Endothelial cell of umbilical vein (primary cell): ENCODE results near the gene SLC5A4. TPM values are rescaled to one million over a fixed set of nuclear protein-coding genes. Genes with fewer than 3 reads are reported as not detected.

Experiments used
- BruUV-seq: library from RNA; stranded (reverse); fragments of 400-500 nt; replicated peaks from 2 replicates; lab custom pipeline; 2021; lab: Mats Ljungman, UMichigan
- CTCF ChIA-PET: fragments of 300-600, 350-600 bp; sonication (Branson Sonifier 250); formaldehyde crosslinking; loops from one replicate; lab custom pipeline; 2021; ENCODE audit warnings: antibody characterized with exemption, inconsistent platforms; lab: Charles Lee
- POLR2A ChIA-PET: fragments of 300-600, 350-600 bp; sonication (Branson Sonifier 250); formaldehyde crosslinking; loops from one replicate; lab custom pipeline; 2021; ENCODE audit warnings: antibody characterized with exemption, inconsistent platforms; lab: Charles Lee
- DNase-seq: peaks from one replicate; pipeline ENCODE4 v3.0.0-alpha.2; 2011; ENCODE audit warnings: low read depth, low spot score
- FAIRE-seq: peaks from 2 replicates; lab custom pipeline; 2011; peaks lifted over from hg19 to GRCh38; lab: Jason Lieb, UNC
- H2AFZ ChIP-seq: 2 replicates; pipeline ENCODE4 v1.6.0; 2012; ENCODE audit warnings: low read depth, low read length, control low read depth, inconsistent platforms
- H3K27ac ChIP-seq: 2 replicates; pipeline ENCODE4 v1.5.1; 2011; ENCODE audit warnings: low read depth, mild to moderate bottlenecking, control low read depth, low read length, moderate library complexity; ENCODE audit not compliant: insufficient read depth
- H3K27me3 ChIP-seq, 2 experiments: 2 replicates each; pipeline versions ENCODE4 v1.6.0 to v1.6.1; 2011; ENCODE audit warnings: low read length in 2 of 2, mixed read lengths in 1 of 2; ENCODE audit not compliant: control insufficient read depth in 2 of 2, insufficient read depth in 2 of 2
- H3K36me3 ChIP-seq, 2 experiments: 2 replicates in 1 of 2; 3 replicates in 1 of 2; pipeline ENCODE4 v1.5.1; 2011; ENCODE audit warnings: low read length in 2 of 2, mild to moderate bottlenecking in 1 of 2, moderate library complexity in 1 of 2; ENCODE audit not compliant: control insufficient read depth in 2 of 2, insufficient read depth in 2 of 2; ENCODE audit errors: extremely low read depth in 1 of 2
- H3K4me1 ChIP-seq: 3 replicates; pipeline ENCODE4 v1.5.1; 2011; ENCODE audit warnings: mild to moderate bottlenecking, low read length; ENCODE audit not compliant: control insufficient read depth, insufficient read depth; ENCODE audit errors: extremely low read depth
- H3K4me2 ChIP-seq: 2 replicates; pipeline ENCODE4 v1.6.1; 2011; ENCODE audit warnings: low read length, control low read depth, mixed read lengths; ENCODE audit not compliant: insufficient read depth
- H3K4me3 ChIP-seq, 3 experiments: fragments of 200-600 bp in 1 of 3; sonication (generic), shearing (Covaris generic) in 1 of 3; replicated peaks in 1 of 3; 2 replicates each; pipeline ENCODE4 v1.5.1; 2011 to 2016; ENCODE audit warnings: control low read depth in 3 of 3, low read length in 3 of 3, mild to moderate bottlenecking in 2 of 3, inconsistent platforms in 1 of 3, low read depth in 1 of 3, moderate library complexity in 1 of 3; ENCODE audit not compliant: insufficient read depth in 1 of 3
- H3K79me2 ChIP-seq: 2 replicates; pipeline ENCODE4 v1.6.0; 2012; ENCODE audit warnings: low read length, inconsistent platforms; ENCODE audit not compliant: control insufficient read depth, insufficient read depth
- H3K9ac ChIP-seq: replicated peaks from 2 replicates; pipeline ENCODE3; 2011; ENCODE audit warnings: low read length, control low read depth; ENCODE audit not compliant: insufficient read depth; ENCODE audit errors: extremely low read depth
- H3K9me1 ChIP-seq: replicated peaks from 3 replicates; pipeline ENCODE4 v1.6.0; 2011; ENCODE audit warnings: mild to moderate bottlenecking, low read length; ENCODE audit not compliant: control insufficient read depth, insufficient read depth; ENCODE audit errors: extremely low read depth
- H3K9me3 ChIP-seq: replicated peaks from 2 replicates; pipeline ENCODE4 v1.5.1; 2012; ENCODE audit warnings: low read length, inconsistent platforms; ENCODE audit not compliant: control insufficient read depth, insufficient read depth
- H4K20me1 ChIP-seq: replicated peaks from 2 replicates; pipeline ENCODE3; 2011; ENCODE audit warnings: mild to moderate bottlenecking, low read length; ENCODE audit not compliant: control insufficient read depth, insufficient read depth; ENCODE audit errors: extremely low read depth
- EZH2 ChIP-seq: IDR thresholded peaks from 2 replicates; pipeline ENCODE4 v1.6.1; 2012; ENCODE audit warnings: borderline replicate concordance, low read depth, mild to moderate bottlenecking, moderate library complexity, low read length, inconsistent platforms; ENCODE audit not compliant: severe bottlenecking
- FOS ChIP-seq: IDR thresholded peaks from 2 replicates; pipeline ENCODE4 v1.6.1; 2011; ENCODE audit warnings: mild to moderate bottlenecking, low read length, moderate library complexity, borderline replicate concordance; ENCODE audit not compliant: insufficient read depth
- GATA2 ChIP-seq: IDR thresholded peaks from 2 replicates; pipeline ENCODE4 v1.7.0; 2011; ENCODE audit warnings: low read depth, mild to moderate bottlenecking, moderate library complexity, mixed read lengths, low read length; ENCODE audit not compliant: insufficient read length, insufficient read depth
- JUN ChIP-seq: IDR thresholded peaks from 2 replicates; pipeline ENCODE4 v1.6.1; 2011; ENCODE audit warnings: borderline replicate concordance, low read depth; ENCODE audit not compliant: insufficient read length, insufficient read depth
- MYC ChIP-seq: IDR thresholded peaks from one replicate; pipeline ENCODE4 v1.6.1; 2011; ENCODE audit warnings: mild to moderate bottlenecking, low read depth, low read length
- POLR2A ChIP-seq: IDR thresholded peaks from 2 replicates; pipeline ENCODE4 v1.6.1; 2012; ENCODE audit warnings: low read depth, mild to moderate bottlenecking, control low read depth, low read length
- POLR2AphosphoS5 ChIP-seq: IDR thresholded peaks from 2 replicates; pipeline ENCODE4 v1.6.1; 2012; ENCODE audit warnings: low read depth, mild to moderate bottlenecking, control low read depth, low read length, moderate library complexity; ENCODE audit not compliant: insufficient read depth
- dilution Hi-C: fragments of 300-500 bp; cut with MboI; formaldehyde crosslinking; loops from one replicate; pipeline ENCODE4 v1.15.0; 2019; ENCODE audit warnings: low sequenced_read_pairs; ENCODE audit not compliant: extremely low pct_ligation_motif_present
- intact Hi-C: fragments of 100-400 bp; cut with micrococcal nuclease; formaldehyde crosslinking; loops from one replicate; pipeline ENCODE4 v1.10.0; 2022
- polyA plus RNA-seq, 4 experiments: library from polyadenylated mRNA; depleted of rRNA in 3 of 4; stranded (reverse) in 3 of 4; unstranded in 1 of 4; fragments of >200 nt; gene quantifications; 2 replicates each; pipeline versions ENCODE4 v1.2.1 to v1.2.3, GENCODE V29; 2011 to 2012; ENCODE audit warnings: missing spikeins in 1 of 4
- total RNA-seq: library from RNA; stranded (reverse); gene quantifications from 2 replicates; pipeline ENCODE4 v1.2.3, GENCODE V29; 2021
- TF ChIP-seq, protein P1 (sequence below), 2 donors: IDR thresholded peaks; 1 replicate in 1 of 2; 2 replicates in 1 of 2; pipeline ENCODE4 v1.5.1; 2011; ENCODE audit warnings: low read length in 2 of 2, mild to moderate bottlenecking in 2 of 2, moderate library complexity in 2 of 2, control low read depth in 1 of 2, inconsistent platforms in 1 of 2, low read depth in 1 of 2; ENCODE audit not compliant: insufficient read depth in 1 of 2; ENCODE audit errors: extremely low read depth in 1 of 2
- TF ChIP-seq, protein P2 (sequence below): IDR thresholded peaks from 2 replicates; pipeline ENCODE4 v1.6.1; 2011; ENCODE audit not compliant: insufficient read depth, insufficient read length

Gene SLC5A4
- total and polyA plus RNA-seq, 2 donors (not counting 3 experiments of a cell fraction or from before 2014, with no cell fraction given) = 1.5 to 2.8 TPM

DNA sequence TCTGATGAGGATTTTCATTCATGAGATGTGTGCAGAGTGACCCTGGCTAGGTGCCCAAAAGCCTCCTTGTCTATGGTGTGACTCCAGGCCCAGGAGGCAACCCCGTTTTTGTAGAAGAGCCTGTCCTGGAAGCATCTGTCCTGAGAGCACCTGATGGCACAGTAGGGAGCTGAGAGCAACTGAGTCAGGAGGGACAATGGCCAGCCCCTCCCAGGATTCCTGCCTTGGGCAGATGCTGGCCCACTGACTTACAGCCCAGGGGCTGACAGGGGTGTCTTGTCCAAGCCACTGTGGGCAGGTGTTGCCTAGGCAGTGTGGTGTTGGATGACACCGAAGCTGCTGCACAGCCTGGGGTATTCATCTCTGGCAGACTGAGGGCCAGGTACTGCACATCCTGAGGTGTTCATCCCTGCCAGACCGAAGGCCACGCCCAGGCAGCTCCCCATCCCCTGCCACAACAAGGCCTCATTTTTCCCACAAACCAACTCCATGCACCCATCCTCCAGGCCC is 47.1 kb downstream of the SLC5A4 start:
- H3K9me1 ChIP-seq = no peaks in the 10 kb centered on the region
- dilution Hi-C loops = no loop called here
- ChIA-PET CTCF (no interaction called here), POLR2A (no interaction called here)
- H3K4me3 ChIP-seq = no peak overlapping the region
- intact Hi-C loops = loop anchor here (5.0 kb wide), 1 partner anchor 231 kb away; no protein-coding TSS in a partner anchor
- FAIRE-seq (no peak), DNase-seq (no peak)
- peaks cover 3 to 13% of the 10 kb centered on the region in 2 experiments for H3K27me3 ChIP-seq
- H3K9ac ChIP-seq = no peak overlapping the region
- H2AFZ ChIP-seq = no peak overlapping the region
- no peak overlapping the region for H3K4me2 ChIP-seq
- BruUV-seq = no TSS peak
- H3K9me3 ChIP-seq = no peaks in the 10 kb centered on the region
- TF ChIP-seq FOS (no peak), POLR2A (no peak), JUN (no peak), GATA2 (no peak), MYC (no peak), POLR2AphosphoS5 (no peak), EZH2 (no peak)
- TF ChIP-seq, protein P1, sequence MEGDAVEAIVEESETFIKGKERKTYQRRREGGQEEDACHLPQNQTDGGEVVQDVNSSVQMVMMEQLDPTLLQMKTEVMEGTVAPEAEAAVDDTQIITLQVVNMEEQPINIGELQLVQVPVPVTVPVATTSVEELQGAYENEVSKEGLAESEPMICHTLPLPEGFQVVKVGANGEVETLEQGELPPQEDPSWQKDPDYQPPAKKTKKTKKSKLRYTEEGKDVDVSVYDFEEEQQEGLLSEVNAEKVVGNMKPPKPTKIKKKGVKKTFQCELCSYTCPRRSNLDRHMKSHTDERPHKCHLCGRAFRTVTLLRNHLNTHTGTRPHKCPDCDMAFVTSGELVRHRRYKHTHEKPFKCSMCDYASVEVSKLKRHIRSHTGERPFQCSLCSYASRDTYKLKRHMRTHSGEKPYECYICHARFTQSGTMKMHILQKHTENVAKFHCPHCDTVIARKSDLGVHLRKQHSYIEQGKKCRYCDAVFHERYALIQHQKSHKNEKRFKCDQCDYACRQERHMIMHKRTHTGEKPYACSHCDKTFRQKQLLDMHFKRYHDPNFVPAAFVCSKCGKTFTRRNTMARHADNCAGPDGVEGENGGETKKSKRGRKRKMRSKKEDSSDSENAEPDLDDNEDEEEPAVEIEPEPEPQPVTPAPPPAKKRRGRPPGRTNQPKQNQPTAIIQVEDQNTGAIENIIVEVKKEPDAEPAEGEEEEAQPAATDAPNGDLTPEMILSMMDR (IDR thresholded peaks at IDR 0.05; ENCODE audit: extremely low read depth in 1 of 2, insufficient read depth in 1 of 2, low read depth in 1 of 2, low read length in 2 of 2) = no peak
- TF ChIP-seq, protein P2, sequence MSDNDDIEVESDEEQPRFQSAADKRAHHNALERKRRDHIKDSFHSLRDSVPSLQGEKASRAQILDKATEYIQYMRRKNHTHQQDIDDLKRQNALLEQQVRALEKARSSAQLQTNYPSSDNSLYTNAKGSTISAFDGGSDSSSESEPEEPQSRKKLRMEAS = no peak
- no peaks in the 10 kb centered on the region for H3K4me1 ChIP-seq
- no peaks in the 10 kb centered on the region for H3K36me3 ChIP-seq
- H3K79me2 ChIP-seq = no peaks in the 10 kb centered on the region
- no peak overlapping the region for H3K27ac ChIP-seq
- H4K20me1 ChIP-seq = no peaks in the 10 kb centered on the region
